Mesothelial cell of epicardium (in vitro differentiated cells): Measurements from ENCODE around the gene FAM131B. TPM values are rescaled to one million over a fixed set of nuclear protein-coding genes. Genes with fewer than 3 reads are reported as not detected.

Experiments used
- DNase-seq, 2 experiments: peaks; one replicate each; pipeline ENCODE4 v3.0.0; 2021; ENCODE audit warnings: low spot score in 2 of 2; ENCODE audit not compliant: unreplicated experiment in 2 of 2
- H3K27ac Mint-ChIP-seq: 2 replicates; pipeline ENCODE4 v1.8.0; 2021; ENCODE audit warnings: mixed read lengths
- H3K27me3 Mint-ChIP-seq: 2 replicates; pipeline ENCODE4 v1.8.0; 2021; ENCODE audit warnings: low read depth, mixed read lengths
- H3K36me3 Mint-ChIP-seq: 2 replicates; pipeline ENCODE4 v1.8.0; 2021; ENCODE audit warnings: mixed read lengths
- H3K4me1 Mint-ChIP-seq: 2 replicates; pipeline ENCODE4 v1.8.0; 2021; ENCODE audit warnings: mixed read lengths
- H3K4me3 Mint-ChIP-seq: 2 replicates; pipeline ENCODE4 v1.8.0; 2021; ENCODE audit warnings: mild to moderate bottlenecking, moderate library complexity, mixed read lengths
- H3K9me3 Mint-ChIP-seq: 2 replicates; pipeline ENCODE4 v1.8.0; 2021; ENCODE audit warnings: mixed read lengths
- total RNA-seq: library from RNA; stranded (reverse); gene quantifications from 3 replicates; pipeline ENCODE4 v1.2.1, GENCODE V29; 2021
- TF ChIP-seq, protein P1 (sequence below): fragments of 200-600 bp; sonication (generic); IDR thresholded peaks from one replicate; pipeline ENCODE4 v1.5.0; 2021; ENCODE audit warnings: antibody characterized with exemption; ENCODE audit not compliant: unreplicated experiment

FAM131B gene
- total RNA-seq, 1 donor from 2014 or later, result 5.6 TPM

GRCh38 chr7:143321242-143321641, 41.3 kb downstream of the FAM131B start:
- H3K9me3 Mint-ChIP-seq, result no peaks in the 10 kb centered on the region
- TF ChIP-seq, protein P1, sequence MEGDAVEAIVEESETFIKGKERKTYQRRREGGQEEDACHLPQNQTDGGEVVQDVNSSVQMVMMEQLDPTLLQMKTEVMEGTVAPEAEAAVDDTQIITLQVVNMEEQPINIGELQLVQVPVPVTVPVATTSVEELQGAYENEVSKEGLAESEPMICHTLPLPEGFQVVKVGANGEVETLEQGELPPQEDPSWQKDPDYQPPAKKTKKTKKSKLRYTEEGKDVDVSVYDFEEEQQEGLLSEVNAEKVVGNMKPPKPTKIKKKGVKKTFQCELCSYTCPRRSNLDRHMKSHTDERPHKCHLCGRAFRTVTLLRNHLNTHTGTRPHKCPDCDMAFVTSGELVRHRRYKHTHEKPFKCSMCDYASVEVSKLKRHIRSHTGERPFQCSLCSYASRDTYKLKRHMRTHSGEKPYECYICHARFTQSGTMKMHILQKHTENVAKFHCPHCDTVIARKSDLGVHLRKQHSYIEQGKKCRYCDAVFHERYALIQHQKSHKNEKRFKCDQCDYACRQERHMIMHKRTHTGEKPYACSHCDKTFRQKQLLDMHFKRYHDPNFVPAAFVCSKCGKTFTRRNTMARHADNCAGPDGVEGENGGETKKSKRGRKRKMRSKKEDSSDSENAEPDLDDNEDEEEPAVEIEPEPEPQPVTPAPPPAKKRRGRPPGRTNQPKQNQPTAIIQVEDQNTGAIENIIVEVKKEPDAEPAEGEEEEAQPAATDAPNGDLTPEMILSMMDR, result no peak
- no peak for DNase-seq
- no peak overlapping the region for H3K27ac Mint-ChIP-seq
- H3K36me3 Mint-ChIP-seq, result no peaks in the 10 kb centered on the region
- H3K4me1 Mint-ChIP-seq, result peaks cover 32% of the 10 kb centered on the region
- H3K27me3 Mint-ChIP-seq, result no peaks in the 10 kb centered on the region
- H3K4me3 Mint-ChIP-seq, result no peak overlapping the region

DNA sequence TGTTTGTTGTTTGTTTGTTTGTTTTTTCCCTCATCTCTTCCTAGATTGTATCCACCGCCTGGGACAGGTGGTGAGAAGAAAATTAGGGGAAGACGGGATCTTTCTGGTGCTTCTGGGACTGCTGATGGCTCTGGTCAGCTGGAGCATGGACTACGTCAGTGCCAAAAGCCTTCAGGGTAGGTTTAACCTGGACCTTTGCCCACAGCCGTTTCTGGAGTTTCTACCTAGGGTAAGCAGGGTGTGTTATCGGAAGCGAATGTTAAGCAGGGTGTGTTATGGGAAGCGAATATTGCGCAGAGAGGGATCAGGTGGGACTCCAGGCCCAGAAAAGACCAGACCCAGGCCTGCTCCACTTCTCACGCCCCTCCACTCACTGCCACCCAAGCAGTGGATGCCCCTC, 41.9 kb downstream of the FAM131B start:
- H3K9me3 Mint-ChIP-seq, result no peaks in the 10 kb centered on the region
- TF ChIP-seq, protein P1, result no peak
- no peak overlapping the region for H3K27ac Mint-ChIP-seq
- H3K27me3 Mint-ChIP-seq, result no peaks in the 10 kb centered on the region
- DNase-seq, result no peak
- no peak overlapping the region for H3K4me3 Mint-ChIP-seq
- no peaks in the 10 kb centered on the region for H3K36me3 Mint-ChIP-seq
- peaks cover 32% of the 10 kb centered on the region for H3K4me1 Mint-ChIP-seq

DNA sequence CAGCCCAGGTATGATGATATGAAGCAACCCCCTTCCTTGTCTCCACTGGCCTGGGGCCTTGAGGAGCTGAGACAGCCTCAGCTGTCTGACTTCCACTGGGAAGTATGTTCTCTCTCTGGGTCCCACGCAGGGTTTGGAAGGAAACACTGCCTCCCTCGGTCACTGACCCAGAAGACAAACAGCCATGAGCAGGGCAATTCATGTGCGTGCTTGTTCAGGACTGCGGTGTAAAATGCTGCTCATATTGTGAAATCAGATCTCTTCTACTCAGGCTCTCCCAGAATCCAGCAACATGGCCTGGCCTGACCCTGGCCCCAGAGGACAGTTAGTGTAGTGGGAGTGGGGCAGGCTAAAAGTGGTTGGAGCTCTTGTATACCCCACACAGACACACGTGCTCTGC, 43.9 kb downstream of the FAM131B start:
- Mint-ChIP-seq H3K36me3 (no peaks in the 10 kb centered on the region), H3K27ac (peak overlapping the region; percentile 51), H3K4me1 (peaks cover 22% of the 10 kb centered on the region), H3K9me3 (no peaks in the 10 kb centered on the region), H3K4me3 (no peak overlapping the region), H3K27me3 (no peaks in the 10 kb centered on the region)
- TF ChIP-seq, protein P1, result no peak
- DNase-seq, result no peak

GRCh38 chr7:143316492-143316891, 46.0 kb downstream of the FAM131B start:
- Mint-ChIP-seq H3K27me3 (no peaks in the 10 kb centered on the region), H3K9me3 (no peaks in the 10 kb centered on the region), H3K27ac (no peak overlapping the region), H3K36me3 (peaks cover 7% of the 10 kb centered on the region), H3K4me1 (peaks cover 12% of the 10 kb centered on the region), H3K4me3 (no peak overlapping the region)
- DNase-seq, result no peak
- TF ChIP-seq, protein P1, result no peak

DNA sequence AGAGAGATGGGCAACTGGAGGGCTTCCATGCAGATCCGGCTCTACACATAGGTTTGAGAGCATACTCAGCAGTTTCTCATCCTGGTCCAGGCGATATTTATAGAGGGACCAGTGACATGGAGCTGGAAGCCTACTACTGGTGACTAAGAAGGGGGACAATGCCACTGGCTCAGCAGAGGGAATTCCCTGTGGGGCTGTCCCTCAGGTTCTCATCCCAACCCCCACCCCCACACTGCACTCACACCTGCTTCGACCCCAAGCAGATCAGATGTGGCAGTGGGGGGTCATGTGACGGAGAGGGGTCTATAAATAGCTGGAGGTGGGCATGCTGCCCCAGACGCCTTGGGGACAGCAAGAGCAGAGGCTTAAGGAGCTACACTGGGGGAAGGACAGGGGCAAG, 46.7 kb downstream of the FAM131B start, which contains the start of gene CLCN1:
TSS of gene CLCN1 (plus strand) at position 336 of the 400 bp plus-strand sequence. CDS start 102 bp downstream, outside the sequence.
- Mint-ChIP-seq H3K9me3 (no peaks in the 10 kb centered on the region), H3K4me3 (no peak within 1 kb of the TSS), H3K27me3 (no peaks in the 10 kb centered on the region), H3K27ac (no peak within 1 kb of the TSS), H3K4me1 (peaks cover 12% of the 10 kb centered on the region), H3K36me3 (peaks cover 7% of the 10 kb centered on the region)
- TF ChIP-seq, protein P1, result no peak
- no peak for DNase-seq

DNA sequence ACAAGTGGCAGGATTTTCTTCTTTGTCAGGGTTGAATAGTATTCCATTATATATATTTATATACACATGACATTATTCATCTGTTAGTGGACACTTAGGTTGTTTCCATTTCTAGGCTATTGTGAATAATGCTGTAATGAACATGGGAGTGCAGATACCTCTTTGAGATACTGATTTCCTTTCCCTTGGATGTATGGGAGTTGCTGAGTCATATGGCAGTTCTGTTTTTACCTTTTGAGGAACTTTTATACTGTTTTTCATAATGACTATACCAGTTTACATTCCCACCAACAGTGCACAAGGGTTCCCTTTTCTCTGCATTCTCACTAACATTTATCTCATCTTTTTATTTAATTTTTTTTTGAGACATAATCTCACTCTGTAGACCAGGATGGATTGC, 48.4 kb downstream of the FAM131B start:
- H3K27me3 Mint-ChIP-seq, result no peaks in the 10 kb centered on the region
- no peak overlapping the region for H3K27ac Mint-ChIP-seq
- peaks cover 14% of the 10 kb centered on the region for H3K36me3 Mint-ChIP-seq
- H3K9me3 Mint-ChIP-seq, result no peaks in the 10 kb centered on the region
- TF ChIP-seq, protein P1, result no peak
- no peak for DNase-seq
- H3K4me1 Mint-ChIP-seq, result peaks cover 12% of the 10 kb centered on the region
- no peak overlapping the region for H3K4me3 Mint-ChIP-seq
